Neural cell (in vitro differentiated cells): ENCODE results near the gene SPATA6L. TPM values are rescaled to one million over a fixed set of nuclear protein-coding genes. Genes with fewer than 3 reads are reported as not detected.

Experiments used
- H2AFZ ChIP-seq: fragments of 200-600, 300-800 bp; sonication (generic), shearing (Covaris generic); 2 replicates; pipeline ENCODE4 v1.6.0; 2014; ENCODE audit warnings: low read depth, mild to moderate bottlenecking, antibody characterized with exemption, low read length, moderate library complexity
- H3F3A ChIP-seq: fragments of 200-600 bp; shearing (Covaris generic); 2 replicates; pipeline ENCODE4 v1.6.1; 2016; ENCODE audit warnings: mild to moderate bottlenecking, moderate library complexity, mixed read lengths, antibody characterized with exemption, low read length; ENCODE audit not compliant: insufficient read depth, poor library complexity, severe bottlenecking
- H3K27ac ChIP-seq: fragments of 200-600, 300-800 bp; sonication (generic), shearing (Covaris generic); 2 replicates; pipeline ENCODE4 v1.5.1; 2014; ENCODE audit warnings: mild to moderate bottlenecking, low read length, moderate library complexity
- H3K27me3 ChIP-seq: fragments of 300-800, 200-600 bp; sonication (generic), shearing (Covaris generic); 2 replicates; pipeline ENCODE4 v1.6.0; 2014; ENCODE audit warnings: mild to moderate bottlenecking, low read depth, low read length, moderate library complexity; ENCODE audit not compliant: insufficient read depth
- H3K36me3 ChIP-seq: fragments of 300-800, 200-600 bp; sonication (generic), shearing (Covaris generic); 2 replicates; pipeline ENCODE4 v1.5.1; 2014; ENCODE audit warnings: mild to moderate bottlenecking, antibody characterized with exemption, low read length, moderate library complexity; ENCODE audit not compliant: insufficient read depth
- H3K4me2 ChIP-seq: fragments of 300-800, 200-600 bp; sonication (generic), shearing (Covaris generic); 2 replicates; pipeline ENCODE4 v1.6.0; 2014; ENCODE audit warnings: mild to moderate bottlenecking, low read length
- H3K4me3 ChIP-seq: fragments of 300-800, 200-600 bp; sonication (generic), shearing (Covaris generic); 2 replicates; pipeline ENCODE4 v1.5.1; 2014; ENCODE audit warnings: mild to moderate bottlenecking, low read length, moderate library complexity
- H3K79me2 ChIP-seq: fragments of 200-600 bp; shearing (Covaris generic); replicated peaks from 2 replicates; pipeline ENCODE4 v1.6.0; 2014; ENCODE audit warnings: mild to moderate bottlenecking, low read length, moderate library complexity; ENCODE audit not compliant: insufficient read depth
- H3K9ac ChIP-seq: fragments of 300-800, 200-600 bp; sonication (generic), shearing (Covaris generic); 2 replicates; pipeline ENCODE4 v1.6.1; 2016; ENCODE audit warnings: mild to moderate bottlenecking, low read length, mixed read lengths
- H3K9me2 ChIP-seq: fragments of 200-600 bp; shearing (Covaris generic); 2 replicates; pipeline ENCODE4 v1.6.1; 2016; ENCODE audit warnings: mild to moderate bottlenecking, low read length, mixed read lengths; ENCODE audit not compliant: insufficient read depth
- H3K9me3 ChIP-seq: fragments of 200-600, 300-800 bp; sonication (generic), shearing (Covaris generic); 2 replicates; pipeline ENCODE4 v1.6.1; 2016; ENCODE audit warnings: mild to moderate bottlenecking, mixed run types, low read length, moderate library complexity, mixed read lengths
- H4K20me1 ChIP-seq: fragments of 200-600 bp; shearing (Covaris generic); 2 replicates; pipeline ENCODE4 v1.6.1; 2016; ENCODE audit warnings: mild to moderate bottlenecking, mixed run types; ENCODE audit not compliant: insufficient read depth
- CTCF ChIP-seq: fragments of 450-650 bp; IDR thresholded peaks from 2 replicates; pipeline ENCODE4 v1.5.1; 2014; ENCODE audit warnings: antibody characterized with exemption, mild to moderate bottlenecking, moderate library complexity; ENCODE audit not compliant: poor library complexity, severe bottlenecking
- EP300 ChIP-seq: fragments of 450-650 bp; conservative IDR thresholded peaks from 2 replicates; pipeline ENCODE4 v1.6.1; 2014; ENCODE audit warnings: antibody characterized with exemption, mild to moderate bottlenecking, moderate library complexity; ENCODE audit not compliant: poor library complexity, severe bottlenecking
- EZH2 ChIP-seq: fragments of 200-600, 300-800 bp; shearing (Covaris generic), sonication (generic); IDR thresholded peaks from 2 replicates; pipeline ENCODE4 v1.6.1; 2014; ENCODE audit warnings: antibody characterized with exemption, low read length, borderline replicate concordance, mild to moderate bottlenecking; ENCODE audit not compliant: insufficient read depth, poor library complexity, severe bottlenecking
- MXI1 ChIP-seq: fragments of 450-650 bp; conservative IDR thresholded peaks from 2 replicates; pipeline ENCODE4 v1.6.1; 2014; ENCODE audit warnings: antibody characterized with exemption, mild to moderate bottlenecking; ENCODE audit not compliant: poor library complexity, severe bottlenecking
- POLR2AphosphoS5 ChIP-seq: IDR thresholded peaks from 2 replicates; pipeline ENCODE4 v1.6.1; 2012
- RAD21 ChIP-seq: fragments of 450-650 bp; conservative IDR thresholded peaks from 2 replicates; pipeline ENCODE4 v1.6.1; 2014; ENCODE audit warnings: antibody characterized with exemption, mild to moderate bottlenecking, moderate library complexity
- REST ChIP-seq: IDR thresholded peaks from 2 replicates; pipeline ENCODE4 v1.6.1; 2012; ENCODE audit warnings: borderline replicate concordance
- SMC3 ChIP-seq: fragments of 450-650 bp; conservative IDR thresholded peaks from 2 replicates; pipeline ENCODE4 v1.6.1; 2014; ENCODE audit warnings: antibody characterized with exemption, mild to moderate bottlenecking, moderate library complexity; ENCODE audit not compliant: poor library complexity
- TAF1 ChIP-seq: IDR thresholded peaks from 2 replicates; pipeline ENCODE4 v1.6.1; 2012; ENCODE audit warnings: low read depth
- polyA plus RNA-seq: library from polyadenylated mRNA; depleted of rRNA; stranded (reverse); fragments of >200 nt; gene quantifications from 2 replicates; pipeline ENCODE4 v1.2.3, GENCODE V29; 2014

Gene SPATA6L
- polyA plus RNA-seq, 1 donor from 2014 or later = 0.89 TPM

- no peaks in the 10 kb centered on the region for H3K79me2 ChIP-seq
- no peaks in the 10 kb centered on the region for H3K27me3 ChIP-seq
- no peaks in the 10 kb centered on the region for H4K20me1 ChIP-seq
- no peaks in the 10 kb centered on the region for H3K9me2 ChIP-seq
- no peak overlapping the region for H3K4me2 ChIP-seq
- H3K36me3 ChIP-seq = no peaks in the 10 kb centered on the region
- H3K27ac ChIP-seq = no peak overlapping the region
- H2AFZ ChIP-seq = no peak overlapping the region
- no peaks in the 10 kb centered on the region for H3K9me3 ChIP-seq
- no peaks in the 10 kb centered on the region for H3F3A ChIP-seq
- no peak overlapping the region for H3K9ac ChIP-seq
- no peak overlapping the region for H3K4me3 ChIP-seq
- TF ChIP-seq RAD21 (no peak), REST (no peak), CTCF (no peak), MXI1 (no peak)
Measured at GRCh38 chr9:4670591-4670990, 4.3 kb upstream of the SPATA6L start.

- TF ChIP-seq CTCF = no peak
Measured at GRCh38 chr9:4669890-4670289, 3.6 kb upstream of the SPATA6L start.

GRCh38 chr9:4668604-4669003, 2.3 kb upstream of the SPATA6L start:
- no peak for TF ChIP-seq MXI1
- no peak for TF ChIP-seq REST
- no peak for TF ChIP-seq RAD21
- no peak for TF ChIP-seq EZH2
- no peak for TF ChIP-seq CTCF
- no peak for TF ChIP-seq SMC3
- TF ChIP-seq TAF1 = no peak
- TF ChIP-seq EP300 = no peak
- no peak for TF ChIP-seq POLR2AphosphoS5

More at GRCh38 chr9:4669890-4670289, 3.6 kb upstream of the SPATA6L start:
- Histone ChIP-seq H2AFZ (no peak overlapping the region), H3K9ac (no peak overlapping the region), H3K9me3 (no peaks in the 10 kb centered on the region), H3K4me2 (no peak overlapping the region), H3K27me3 (no peaks in the 10 kb centered on the region), H3K79me2 (no peaks in the 10 kb centered on the region), H3K36me3 (no peaks in the 10 kb centered on the region), H3F3A (no peaks in the 10 kb centered on the region), H3K27ac (no peak overlapping the region), H3K4me3 (no peak overlapping the region), H3K9me2 (no peaks in the 10 kb centered on the region), H4K20me1 (no peaks in the 10 kb centered on the region)

More at GRCh38 chr9:4668604-4669003, 2.3 kb upstream of the SPATA6L start:
- Histone ChIP-seq H3K27ac (no peak overlapping the region), H3K9ac (no peak overlapping the region), H3K4me3 (no peak overlapping the region), H3F3A (no peaks in the 10 kb centered on the region), H4K20me1 (no peaks in the 10 kb centered on the region), H3K9me3 (no peaks in the 10 kb centered on the region), H3K36me3 (no peaks in the 10 kb centered on the region), H2AFZ (no peak overlapping the region), H3K79me2 (no peaks in the 10 kb centered on the region), H3K9me2 (no peaks in the 10 kb centered on the region), H3K27me3 (no peaks in the 10 kb centered on the region), H3K4me2 (no peak overlapping the region)
